Measurements from ENCODE around the gene POC1B. TPM values are rescaled to one million over a fixed set of nuclear protein-coding genes. Genes with fewer than 3 reads are reported as not detected.

Gene POC1B
- total RNA-seq, 4 donors from 2014 or later = 19.6 to 22.4 (median 20.0) TPM

GRCh38 chr12:89529738-89530137 is 3.9 kb upstream of the POC1B start:
- Histone ChIP-seq H3K9me3 (no peaks in the 10 kb centered on the region), H3K36me3 (peaks cover 0 to 7% (median 0%) of the 10 kb centered on the region in 4 donors), H3K27ac (replicated peaks in 1 of 4) (no peak overlapping the region), H3K4me3 (no peak overlapping the region), H3K27me3 (no peaks in the 10 kb centered on the region), H3K4me1 (peaks cover 10 to 20% (median 14%) of the 10 kb centered on the region in 4 donors)
- TF ChIP-seq EP300 (IDR thresholded peaks at IDR 0.05) (no peak), CTCF (IDR thresholded peaks at IDR 0.05) (peak; percentile 64 to 71 (median 64))
- DNase-seq (ENCODE audit: extremely low spot score) = no peak
- intact Hi-C loops (cut with DNase I) = loop anchor here (10.0 kb wide), 3 partner anchors 145 to 475 kb away; partner anchors contain the start of gene DUSP6
- 23% methylated on average over 1 of the region's 1 CpG for WGBS

GRCh38 chr12:89528434-89528833 is 2.6 kb upstream of the POC1B start:
- no peaks in the 10 kb centered on the region for H3K9me3 ChIP-seq
- H3K36me3 ChIP-seq = peaks cover 0 to 7% (median 0%) of the 10 kb centered on the region in 4 donors
- 76% methylated on average over 4 of the region's 4 CpGs for WGBS
- no peak overlapping the region for H3K27ac ChIP-seq (replicated peaks in 1 of 4)
- TF ChIP-seq POLR2AphosphoS5 (IDR thresholded peaks at IDR 0.05) (no peak), CTCF (IDR thresholded peaks at IDR 0.05) (no peak), EP300 (IDR thresholded peaks at IDR 0.05) (no peak), POLR2A (IDR thresholded peaks at IDR 0.05; ENCODE audit: low read depth) (no peak)
- peaks cover 17 to 28% (median 22%) of the 10 kb centered on the region in 4 donors for H3K4me1 ChIP-seq
- intact Hi-C loops (cut with DNase I) = loop anchor here (10.0 kb wide), 3 partner anchors 144 to 474 kb away; partner anchors contain the start of gene DUSP6
- no peak for DNase-seq (ENCODE audit: extremely low spot score)
- H3K4me3 ChIP-seq = no peak overlapping the region
- no peaks in the 10 kb centered on the region for H3K27me3 ChIP-seq

GRCh38 chr12:89525305-89525823 is 483 bp downstream of the POC1B start:
- Histone ChIP-seq H3K27ac (replicated peaks in 1 of 4) (peak overlapping the region; percentile 89 to 94 (median 90)), H3K36me3 (peaks cover 0 to 8% (median 0%) of the 10 kb centered on the region in 4 donors), H3K4me3 (peak overlapping the region; percentile 77 to 92 (median 82)), H3K9me3 (no peaks in the 10 kb centered on the region), H3K4me1 (peaks cover 38 to 59% (median 49%) of the 10 kb centered on the region in 4 donors), H3K27me3 (no peaks in the 10 kb centered on the region)
- intact Hi-C loops (cut with DNase I) = loop anchor here (2.0 to 10.0 kb wide), 5 partner anchors 63 to 507 kb away; partner anchors contain the start of gene DUSP6
- TF ChIP-seq POLR2AphosphoS5 (IDR thresholded peaks at IDR 0.05) (no peak), EP300 (IDR thresholded peaks at IDR 0.05) (no peak), CTCF (IDR thresholded peaks at IDR 0.05) (no peak), POLR2A (IDR thresholded peaks at IDR 0.05; ENCODE audit: low read depth) (no peak)
- no peak for DNase-seq (ENCODE audit: extremely low spot score)
- 4% methylated on average over 9 of the region's 53 CpGs for WGBS

GRCh38 chr12:89524541-89525304 is 1.1 kb downstream of the POC1B start, which contains the start of gene GALNT4:
Gene GALNT4, minus strand, starts transcription at chr12:89524796. Its CDS starts 247 bp downstream, at chr12:89524549.
- TF ChIP-seq POLR2AphosphoS5 (IDR thresholded peaks at IDR 0.05) (peak; percentile 74 to 80), EP300 (IDR thresholded peaks at IDR 0.05) (no peak), CTCF (IDR thresholded peaks at IDR 0.05) (peak; percentile 57 to 84 (median 60)), POLR2A (IDR thresholded peaks at IDR 0.05; ENCODE audit: low read depth) (peak; percentile 5)
- H3K27me3 ChIP-seq = no peaks in the 10 kb centered on the region
- H3K9me3 ChIP-seq = no peaks in the 10 kb centered on the region
- H3K4me1 ChIP-seq = peaks cover 38 to 57% (median 49%) of the 10 kb centered on the region in 4 donors
- peaks cover 0 to 8% (median 0%) of the 10 kb centered on the region in 4 donors for H3K36me3 ChIP-seq
- WGBS = 0% methylated on average over 36 of the region's 43 CpGs
- H3K27ac ChIP-seq (replicated peaks in 1 of 4) = peak within 1 kb of the TSS; percentile 89 to 94 (median 90)
- intact Hi-C loops (cut with DNase I) = loop anchor here (2.0 to 10.0 kb wide), 5 partner anchors 62 to 506 kb away; partner anchors contain the start of gene DUSP6
- peak; percentile 98 for DNase-seq (ENCODE audit: extremely low spot score)
- peak within 1 kb of the TSS; percentile 77 to 92 (median 82) for H3K4me3 ChIP-seq

Measured in esophagus muscularis mucosa (tissue), 4 donors.